ENCODE measurements around the gene BCAS1. TPM values are rescaled to one million over a fixed set of nuclear protein-coding genes. Genes with fewer than 3 reads are reported as not detected.

The BCAS1 gene
- total and polyA plus RNA-seq, 10 of the 15 experiments (the other 5 are each of a cell fraction or from before 2014, with no cell fraction given), result 0.21 to 1.4 (median 0.55) TPM

DNA sequence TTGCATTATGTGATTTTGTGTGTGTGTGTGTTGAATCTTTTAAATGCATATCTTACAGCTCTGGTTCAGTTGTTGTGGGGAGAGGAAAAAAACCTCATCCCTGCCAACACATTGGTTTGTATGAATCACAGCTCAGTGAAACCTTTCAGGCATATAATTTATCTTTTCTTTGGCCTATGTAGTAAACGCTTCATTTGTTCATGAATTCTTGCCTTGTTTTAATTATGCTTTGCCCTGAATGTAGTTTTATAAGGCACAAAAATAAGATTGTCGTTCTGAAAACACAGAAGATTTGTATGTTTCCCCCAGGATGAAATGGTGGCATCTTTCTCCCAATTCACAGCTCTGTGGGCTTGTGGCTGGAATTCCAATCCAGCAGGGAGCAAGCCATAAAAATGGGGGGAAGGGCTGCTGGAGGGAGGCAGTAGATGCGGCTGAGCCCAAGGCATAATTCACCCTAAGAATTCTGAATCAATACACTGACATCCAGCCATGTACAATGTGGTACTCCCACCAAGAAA lies 45.1 kb downstream of the BCAS1 start (continued):
- TF ChIP-seq NFXL1 (IDR thresholded peaks at IDR 0.05; ENCODE audit: borderline replicate concordance) (no peak), ESRRA (IDR thresholded peaks at IDR 0.05; ENCODE audit: low read length) (no peak), POLR2A (IDR thresholded peaks at IDR 0.05; ENCODE audit: low read depth, low read length) (no peak), SRF (IDR thresholded peaks at IDR 0.05; ENCODE audit: low read depth in 2 of 2, low read length in 2 of 2) (no peak), YY1 (IDR thresholded peaks at IDR 0.05; ENCODE audit: low read depth, low read length) (no peak), MEF2A (IDR thresholded peaks at IDR 0.05; ENCODE audit: insufficient read depth, low read depth, low read length) (no peak), IRF4 (IDR thresholded peaks at IDR 0.05; ENCODE audit: low read depth, low read length) (no peak)

- intact Hi-C loops (cut with micrococcal nuclease; ENCODE audit: unreplicated experiment) (no loop called here), in situ Hi-C loops (cut with MboI) (no loop called here)
- no TSS peak for BruUV-seq (replicated peaks)
- ChIA-PET SMC1A (ENCODE audit: uncharacterized antibody, unreplicated experiment) (no interaction called here), CTCF (no interaction called here), POLR2A (no interaction called here), RAD21 (ENCODE audit: unreplicated experiment) (no interaction called here)
- DNase-seq (ENCODE audit: low read depth, low spot score) (no peak), ATAC-seq (no peak), FAIRE-seq (no peak)
- H3K36me3 ChIP-seq (ENCODE audit: control insufficient read depth in 2 of 2, insufficient read depth in 2 of 2, low read length in 1 of 2), result no peaks in the 10 kb centered on the region
- peaks cover 4% of the 10 kb centered on the region for H3K4me1 ChIP-seq (ENCODE audit: control insufficient read depth, insufficient read depth, low read length)
- TF ChIP-seq HDGF (IDR thresholded peaks at IDR 0.05), result no peak
- TF ChIP-seq YBX1 (IDR thresholded peaks at IDR 0.05), result no peak
- no peak for TF ChIP-seq SIX5 (IDR thresholded peaks at IDR 0.05; ENCODE audit: low read depth, low read length, severe bottlenecking)
- no peak for TF ChIP-seq MYB (IDR thresholded peaks at IDR 0.05; ENCODE audit: borderline replicate concordance, low read depth, low read length)
- TF ChIP-seq NKRF (conservative IDR thresholded peaks at IDR 0.05), result no peak
- TF ChIP-seq ZNF207 (IDR thresholded peaks at IDR 0.05; ENCODE audit: borderline replicate concordance), result no peak
- TF ChIP-seq CBX5 (IDR thresholded peaks at IDR 0.05; ENCODE audit: low read depth), result no peak
- TF ChIP-seq, protein P1, sequence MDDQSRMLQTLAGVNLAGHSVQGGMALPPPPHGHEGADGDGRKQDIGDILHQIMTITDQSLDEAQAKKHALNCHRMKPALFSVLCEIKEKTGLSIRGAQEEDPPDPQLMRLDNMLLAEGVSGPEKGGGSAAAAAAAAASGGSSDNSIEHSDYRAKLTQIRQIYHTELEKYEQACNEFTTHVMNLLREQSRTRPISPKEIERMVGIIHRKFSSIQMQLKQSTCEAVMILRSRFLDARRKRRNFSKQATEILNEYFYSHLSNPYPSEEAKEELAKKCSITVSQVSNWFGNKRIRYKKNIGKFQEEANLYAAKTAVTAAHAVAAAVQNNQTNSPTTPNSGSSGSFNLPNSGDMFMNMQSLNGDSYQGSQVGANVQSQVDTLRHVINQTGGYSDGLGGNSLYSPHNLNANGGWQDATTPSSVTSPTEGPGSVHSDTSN (IDR thresholded peaks at IDR 0.05; ENCODE audit: insufficient replicate concordance, low read depth, low read length), result no peak
- TF ChIP-seq IKZF2 (IDR thresholded peaks at IDR 0.05), result no peak
- TF ChIP-seq HDAC2 (IDR thresholded peaks at IDR 0.05), result no peak
- TF ChIP-seq GATAD2B (conservative IDR thresholded peaks at IDR 0.05; ENCODE audit: low read depth), result no peak
- no peak for TF ChIP-seq DPF2 (IDR thresholded peaks at IDR 0.05)
- no peak for TF ChIP-seq ETV6 (conservative IDR thresholded peaks at IDR 0.05 in 1 of 2, IDR thresholded peaks at IDR 0.05 in 1 of 2; ENCODE audit: borderline replicate concordance in 1 of 2, low read depth in 1 of 2)
- H4K20me1 ChIP-seq (ENCODE audit: control insufficient read depth, insufficient read depth), result no peaks in the 10 kb centered on the region
- no peaks in the 10 kb centered on the region; the same call in 2 of the 3 replicates for H3K9me3 ChIP-seq (replicated peaks; ENCODE audit: control insufficient read depth, insufficient read depth, low read length)
- H3K79me2 ChIP-seq (ENCODE audit: control insufficient read depth, insufficient read depth, low read length), result no peaks in the 10 kb centered on the region
- H3K9ac ChIP-seq (ENCODE audit: control insufficient read depth, insufficient read depth, low read length), result no peak overlapping the region
- H3K27ac ChIP-seq (ENCODE audit: control insufficient read depth, insufficient read depth), result no peak overlapping the region
- H3K27me3 ChIP-seq (replicated peaks in 1 of 2; ENCODE audit: control insufficient read depth in 2 of 2, insufficient read depth in 2 of 2, low read length in 1 of 2), result no peaks in the 10 kb centered on the region
- H3K4me3 ChIP-seq, result no peak overlapping the region
- H3K4me2 ChIP-seq (ENCODE audit: control insufficient read depth, insufficient read depth), result no peak overlapping the region
- 94% methylated on average over 3 of the region's 3 CpGs for WGBS (ENCODE audit: insufficient coverage, insufficient replicate concordance, low lambda C conversion rate, missing lambda C conversion rate)
- H2AFZ ChIP-seq (ENCODE audit: control insufficient read depth, low read depth, low read length), result no peak overlapping the region
Measured at GRCh38 chr20:54023406-54023805, 47.0 kb downstream of the BCAS1 start.
